Fibroblast of villous mesenchyme (primary cell): ENCODE results near the gene RBM8A. TPM values are rescaled to one million over a fixed set of nuclear protein-coding genes. Genes with fewer than 3 reads are reported as not detected.

Source experiments
- DNase-seq: peaks from one replicate; pipeline ENCODE4 v3.0.0-alpha.2; 2010; ENCODE audit warnings: low read depth
- H3K4me3 ChIP-seq: 2 replicates; pipeline ENCODE4 v1.5.1; 2011; ENCODE audit warnings: low read depth, mild to moderate bottlenecking, low read length
- CTCF ChIP-seq: IDR thresholded peaks from 2 replicates; pipeline ENCODE4 v1.5.1; 2012; ENCODE audit warnings: low read depth, mild to moderate bottlenecking, low read length; ENCODE audit not compliant: insufficient read depth
- total RNA-seq: library from RNA; depleted of rRNA; stranded (reverse); fragments of >200 nt; gene quantifications from 2 replicates; pipeline ENCODE4 v1.2.3, GENCODE V29; 2012

RBM8A gene
- total RNA-seq, 1 donor: 76.9 TPM

- no peak for DNase-seq
- H3K4me3 ChIP-seq: no peak overlapping the region
- no peak for TF ChIP-seq CTCF
These were observed 20.1 kb downstream of the RBM8A start for GRCh38 chr1:145906954-145907753.

GRCh38 chr1:145901312-145902021, 25.8 kb downstream of the RBM8A start:
- DNase-seq: no peak
- H3K4me3 ChIP-seq: no peak overlapping the region
- no peak for TF ChIP-seq CTCF

- TF ChIP-seq CTCF: no peak
- DNase-seq: no peak
- H3K4me3 ChIP-seq: no peak overlapping the region
These were observed 28.5 kb downstream of the RBM8A start for GRCh38 chr1:145898756-145899155.

GRCh38 chr1:145897969-145898368, 29.3 kb downstream of the RBM8A start:
- TF ChIP-seq CTCF: no peak

GRCh38 chr1:145895471-145895870, 31.8 kb downstream of the RBM8A start:
- DNase-seq: no peak
- no peak for TF ChIP-seq CTCF
- no peak overlapping the region for H3K4me3 ChIP-seq

More at GRCh38 chr1:145897969-145898368, 29.3 kb downstream of the RBM8A start:
- H3K4me3 ChIP-seq: no peak overlapping the region
- DNase-seq: no peak

GRCh38 chr1:145893306-145894055, 33.8 kb downstream of the RBM8A start:
- DNase-seq: no peak
- H3K4me3 ChIP-seq: no peak overlapping the region
- no peak for TF ChIP-seq CTCF
